ENCODE measurements around the gene RO60.
"Not testable (repeated sequence)": the region's sequence is repeated elsewhere in the genome, so short reads cannot be mapped to it uniquely, and the experiment has no call there.

DNA sequence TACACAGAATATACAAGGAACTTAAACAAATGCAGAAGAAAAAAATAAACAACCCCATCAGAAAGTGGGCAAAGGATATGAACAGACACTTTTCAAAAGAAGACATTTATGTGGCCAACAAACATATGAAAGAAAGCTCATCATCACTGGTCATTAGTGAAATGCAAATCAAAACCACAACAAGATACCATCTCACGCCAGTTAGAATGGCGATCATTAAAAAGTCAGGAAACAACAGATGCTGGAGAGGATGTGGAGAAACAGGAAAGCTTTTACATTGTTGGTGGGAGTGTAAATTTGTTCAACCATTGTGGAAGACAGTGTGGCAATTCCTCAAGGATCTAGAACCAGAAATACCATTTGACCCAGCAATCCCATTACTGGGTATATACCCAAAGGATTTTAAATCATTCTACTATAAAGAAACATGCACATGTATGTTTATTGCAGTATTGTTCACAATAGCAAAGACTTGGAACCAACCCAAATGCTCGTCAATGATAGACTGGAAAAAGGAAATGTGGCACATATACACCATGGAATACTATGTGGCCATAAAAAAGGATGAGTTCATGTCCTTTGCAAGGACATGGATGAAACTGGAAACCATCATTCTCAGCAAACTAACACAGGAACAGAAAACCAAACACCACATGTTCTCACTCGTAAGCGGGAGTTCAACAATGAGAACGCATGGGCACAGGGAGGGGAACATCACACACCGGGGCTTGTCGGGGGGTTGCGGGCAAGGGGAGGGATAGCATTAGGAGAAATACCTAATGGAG, 26.6 kb upstream of the RO60 start:
- TF ChIP-seq EZH2 (IDR thresholded peaks at IDR 0.05; ENCODE audit: insufficient read depth, poor library complexity, severe bottlenecking); EZH2phosphoT487 (IDR thresholded peaks at IDR 0.05; ENCODE audit: insufficient read depth, low read depth): not testable (repeated sequence)
